Stimulated activated CD4-positive, alpha-beta T cell treated with anti-CD3 and anti-CD28 coated beads, TNF-alpha, amount 100 ng/mL, for 24 hours (primary cell): ENCODE results near the gene SVOPL.

Experiments used
- DNase-seq, 3 experiments: peaks; one replicate each; pipeline ENCODE4 v3.0.0-alpha.2; 2020; ENCODE audit warnings: low read depth in 3 of 3

The SVOPL gene

DNA sequence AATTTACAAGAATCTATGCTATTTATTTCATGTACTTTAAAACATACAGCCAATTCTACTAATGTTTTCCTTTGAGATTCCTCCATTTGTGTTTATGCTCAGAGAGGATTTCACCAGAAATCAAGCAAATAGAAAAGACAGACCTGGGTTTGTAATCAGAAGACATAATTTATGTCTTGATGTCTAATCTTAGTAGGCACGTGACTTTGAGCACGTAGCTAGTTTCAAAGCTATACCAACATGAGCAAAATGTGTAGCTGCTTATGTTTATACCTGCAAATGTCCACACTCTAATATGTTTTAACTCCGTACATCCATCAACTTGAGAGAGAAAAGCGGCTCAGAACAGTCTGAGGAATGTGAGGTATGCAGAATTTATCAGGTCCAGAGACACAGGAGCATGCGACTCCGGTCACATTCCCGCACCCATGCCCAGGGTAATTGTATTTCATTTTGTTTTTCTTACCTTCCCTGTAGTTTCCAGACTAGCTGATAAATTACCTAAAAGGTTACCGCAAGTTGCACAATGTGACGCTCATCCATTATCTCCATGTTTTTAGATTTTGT lies 40.0 kb downstream of the SVOPL start:
- DNase-seq: no peak

DNA sequence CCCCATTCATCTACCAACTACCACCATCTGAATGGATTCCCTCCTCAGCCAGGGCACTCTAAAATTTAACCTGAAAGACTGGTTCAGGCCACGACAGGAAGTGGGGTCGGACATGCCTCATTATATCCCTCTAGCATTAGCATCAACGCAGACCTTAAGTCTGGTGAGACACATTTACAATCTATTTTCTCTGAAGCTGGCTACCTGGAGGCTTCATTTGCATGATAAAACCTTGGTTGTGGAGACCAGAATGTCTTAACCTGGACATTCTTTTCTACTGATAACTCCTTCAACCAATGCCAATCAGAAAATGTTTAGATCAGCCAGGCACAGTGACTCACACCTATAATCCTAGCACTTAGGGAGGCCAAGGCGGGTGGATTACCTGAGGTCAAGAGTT lies 42.3 kb downstream of the SVOPL start:
- DNase-seq: no peak

DNA sequence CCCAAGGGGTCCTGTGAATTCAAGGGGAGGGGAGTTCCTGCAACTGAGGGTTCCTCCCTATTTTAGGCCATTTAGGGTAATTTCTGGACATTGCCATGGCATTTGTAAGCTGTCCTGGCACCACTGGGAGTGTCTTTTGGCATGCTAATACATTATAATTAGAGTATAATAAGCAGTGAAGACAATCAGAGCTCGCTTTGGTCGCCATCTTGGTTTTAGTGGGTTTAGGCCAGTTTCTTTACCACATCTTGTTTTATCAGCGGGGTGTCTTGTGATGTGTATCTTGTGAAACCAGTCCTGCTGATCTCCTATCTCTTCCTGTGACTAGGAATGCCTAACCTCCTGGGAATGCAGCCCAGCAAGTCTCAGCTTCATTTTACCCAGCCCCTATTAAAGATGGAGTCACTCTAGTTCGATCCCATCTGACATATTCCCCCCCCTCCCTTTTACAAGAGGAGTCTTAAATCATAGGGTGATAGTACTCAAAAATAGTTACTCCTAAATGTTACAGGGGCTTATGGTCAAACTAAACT lies 43.2 kb downstream of the SVOPL start:
- no peak for DNase-seq

DNA sequence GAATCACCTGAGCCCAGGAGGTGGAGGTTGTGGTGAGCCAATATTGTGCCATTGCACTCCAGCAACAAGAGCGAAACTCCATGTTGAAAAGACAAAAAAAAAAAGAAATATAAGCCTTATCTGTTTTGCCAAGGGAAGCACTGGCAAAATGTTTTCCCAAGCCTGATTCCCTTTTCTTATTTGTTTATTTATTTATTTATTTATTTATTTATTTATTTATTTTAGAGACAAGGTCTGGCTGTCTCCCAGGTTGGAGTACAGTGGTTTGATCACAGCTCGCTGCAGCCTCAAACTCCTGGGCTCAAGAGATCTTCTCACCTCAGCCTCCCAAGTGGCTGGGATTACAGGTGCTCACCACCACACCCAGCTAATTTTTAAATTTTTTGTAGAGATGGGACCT lies 44.2 kb downstream of the SVOPL start:
- DNase-seq: no peak

DNA sequence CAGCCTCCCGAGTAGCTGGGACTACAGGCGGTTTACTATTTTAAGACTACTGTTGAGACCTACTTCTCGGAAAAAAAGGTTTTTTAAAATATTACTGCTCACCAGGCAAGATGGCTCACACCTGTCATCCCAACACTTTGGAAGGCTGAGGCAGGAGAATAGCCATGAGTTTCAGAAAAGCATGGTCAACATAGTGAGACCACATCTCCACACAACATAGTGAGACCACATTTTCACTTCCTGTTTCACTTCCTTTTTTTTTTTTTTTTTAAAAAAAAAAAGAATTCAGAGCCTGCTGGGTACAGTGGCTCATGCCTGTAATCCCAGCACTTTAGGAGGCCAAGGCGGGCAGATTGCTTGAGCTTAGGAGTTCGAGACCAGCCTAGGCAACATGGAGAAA lies 46.5 kb downstream of the SVOPL start:
- DNase-seq: no peak

DNA sequence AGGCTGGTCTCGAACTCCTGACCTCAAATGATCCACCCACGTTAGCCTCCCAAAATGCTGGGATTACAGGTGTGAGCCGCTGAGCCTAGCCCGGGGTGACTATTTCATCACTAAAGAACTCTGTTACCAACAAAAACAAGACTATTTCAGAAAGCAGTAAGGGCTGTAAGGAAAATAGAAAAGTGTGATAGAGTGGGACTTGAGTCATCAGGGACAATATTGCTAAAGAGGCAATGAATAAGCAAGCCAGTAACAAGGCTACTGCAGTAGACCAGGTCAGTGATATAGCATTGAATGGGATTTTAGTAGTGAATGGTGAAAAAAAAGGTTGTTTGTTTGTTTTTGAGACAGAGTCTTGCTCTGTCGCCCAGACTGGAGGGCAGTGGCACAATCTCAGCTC lies 51.7 kb downstream of the SVOPL start:
- DNase-seq: no peak

DNA sequence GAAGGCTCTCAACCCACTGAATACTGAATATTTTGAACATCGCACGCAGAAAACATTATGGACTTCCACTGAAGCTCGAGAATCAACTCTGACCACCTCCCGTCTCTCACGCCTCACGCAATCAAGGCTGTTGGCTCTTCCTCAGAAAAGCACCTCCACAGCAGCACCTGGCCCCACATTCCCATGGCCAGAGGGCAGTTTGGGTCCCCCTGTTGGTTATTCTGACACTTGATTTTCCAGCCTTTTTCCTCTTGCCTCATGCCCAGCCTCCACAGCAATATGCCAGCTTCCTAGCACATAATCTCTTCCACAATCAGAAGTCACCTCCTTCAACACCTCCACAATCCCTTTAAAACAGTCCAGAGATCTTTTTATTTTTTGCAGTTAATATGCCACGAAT lies 55.9 kb downstream of the SVOPL start:
- DNase-seq: no peak

DNA sequence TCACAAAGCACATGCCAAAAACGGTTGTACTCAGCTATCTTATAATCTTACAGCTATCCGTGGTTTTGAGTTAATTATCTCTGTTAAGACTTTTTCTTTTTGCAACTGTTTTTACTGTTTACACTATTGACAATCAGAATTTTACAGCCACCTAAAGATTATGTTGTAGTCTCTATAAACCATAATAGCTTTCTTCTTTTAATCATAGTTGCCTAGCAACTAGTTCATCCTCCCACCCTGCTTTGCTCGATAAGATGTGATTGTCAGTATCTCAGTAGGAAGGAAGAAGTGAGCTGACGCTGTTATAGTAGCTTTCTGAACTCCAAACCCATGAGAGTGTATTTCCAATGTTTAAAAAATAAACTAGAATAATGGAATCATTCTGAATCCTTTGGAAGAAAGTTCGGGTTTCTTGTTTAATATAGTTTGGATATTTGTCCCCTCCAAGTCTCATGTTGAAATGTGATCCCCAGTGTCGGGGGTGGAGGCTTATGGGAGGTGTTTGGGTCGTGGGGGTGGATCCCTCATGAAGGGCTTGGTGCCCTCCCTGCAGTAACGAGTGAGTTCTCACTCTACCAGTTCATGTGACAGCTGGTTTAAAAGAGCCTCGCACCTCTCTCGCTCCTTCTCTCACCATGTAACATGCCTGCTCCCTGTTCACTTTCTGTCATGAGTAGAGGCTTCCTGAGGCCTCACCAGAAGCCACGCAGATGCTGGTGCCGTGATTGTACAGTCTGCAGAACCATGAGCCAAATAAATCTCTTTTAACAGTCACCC lies 68.1 kb downstream of the SVOPL start:
- no peak for DNase-seq

DNA sequence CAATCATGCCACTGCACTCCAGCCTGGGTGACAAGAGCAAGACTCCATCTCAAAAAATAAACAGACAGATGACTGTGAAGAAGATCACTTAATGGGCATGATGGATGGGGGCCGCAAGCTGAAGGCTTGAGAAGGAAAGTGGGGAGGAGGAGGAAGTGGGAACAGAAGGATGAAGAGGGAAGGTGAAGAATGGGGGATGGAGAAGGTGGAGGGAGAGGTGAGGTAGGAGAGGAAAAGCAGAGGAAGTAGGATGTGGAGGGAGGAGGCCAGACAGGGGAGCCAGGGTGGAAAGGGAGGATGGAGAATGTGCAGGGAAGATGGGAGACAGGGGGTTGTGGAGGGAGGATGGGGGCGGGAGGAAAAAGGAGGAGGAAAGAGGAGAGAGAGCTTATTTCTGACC lies 68.8 kb downstream of the SVOPL start:
- DNase-seq: no peak

DNA sequence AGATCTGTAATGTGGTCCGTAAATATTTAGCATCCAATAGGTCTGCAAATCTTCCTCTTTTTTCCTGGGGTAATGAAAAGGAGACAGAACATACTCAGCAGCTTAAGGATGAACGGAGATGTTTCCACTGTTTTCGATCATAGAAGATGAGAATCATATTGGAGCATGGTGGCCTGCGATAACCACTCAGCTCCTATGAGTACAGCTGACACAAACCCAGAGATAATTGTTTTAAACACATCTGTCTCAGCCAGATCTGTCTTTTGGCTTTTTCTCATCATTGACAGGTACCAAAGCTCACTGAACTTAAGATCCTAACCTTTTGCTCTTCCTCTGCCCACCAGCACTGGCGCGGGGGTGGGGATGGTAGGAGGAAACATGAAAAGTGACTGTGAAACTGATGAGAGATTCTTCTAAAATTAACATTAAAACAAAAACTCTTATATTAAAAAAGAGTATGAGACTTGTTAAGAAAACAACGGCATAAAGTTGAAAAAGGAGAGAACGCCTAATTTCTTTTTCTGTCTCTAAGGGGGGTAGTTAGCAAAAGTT lies 71.0 kb downstream of the SVOPL start:
- no peak for DNase-seq

DNA sequence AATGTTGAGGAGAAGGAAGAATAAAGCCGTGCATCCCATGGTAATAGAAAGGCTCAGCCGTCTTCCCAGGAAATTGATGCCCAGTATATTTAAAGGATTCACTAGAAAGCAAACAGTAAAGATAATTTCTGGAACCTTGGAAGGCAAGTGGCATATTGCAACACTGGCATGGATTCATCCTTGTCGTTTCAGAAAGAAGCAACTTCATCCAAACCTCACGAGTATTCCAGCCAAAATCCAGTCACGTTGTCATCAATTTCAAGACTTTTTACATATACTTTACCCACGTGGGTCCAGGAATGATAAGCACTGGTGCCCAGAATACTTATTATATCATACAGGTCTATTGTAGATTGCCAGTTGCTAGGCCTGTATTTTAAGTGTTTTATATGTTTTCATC lies 73.8 kb downstream of the SVOPL start:
- no peak for DNase-seq

DNA sequence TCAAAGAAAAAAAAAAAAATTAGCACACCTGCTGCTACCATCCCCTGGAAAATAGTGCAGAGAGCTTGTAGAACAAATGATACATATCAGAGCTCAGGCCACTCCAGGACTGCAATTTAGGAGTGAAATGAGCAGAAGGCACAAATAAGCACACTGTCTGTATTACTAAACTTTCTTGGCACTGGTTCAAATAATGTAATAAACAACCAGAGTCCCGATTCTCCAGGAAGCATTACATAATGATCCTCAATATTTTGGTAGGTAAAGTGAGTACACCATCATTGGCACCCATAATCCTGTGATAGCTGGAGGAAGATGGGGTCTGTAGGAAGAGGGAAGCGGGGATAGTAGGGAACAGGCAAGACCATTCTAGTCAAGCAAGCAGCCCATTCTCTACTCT lies 74.3 kb downstream of the SVOPL start:
- no peak for DNase-seq

DNA sequence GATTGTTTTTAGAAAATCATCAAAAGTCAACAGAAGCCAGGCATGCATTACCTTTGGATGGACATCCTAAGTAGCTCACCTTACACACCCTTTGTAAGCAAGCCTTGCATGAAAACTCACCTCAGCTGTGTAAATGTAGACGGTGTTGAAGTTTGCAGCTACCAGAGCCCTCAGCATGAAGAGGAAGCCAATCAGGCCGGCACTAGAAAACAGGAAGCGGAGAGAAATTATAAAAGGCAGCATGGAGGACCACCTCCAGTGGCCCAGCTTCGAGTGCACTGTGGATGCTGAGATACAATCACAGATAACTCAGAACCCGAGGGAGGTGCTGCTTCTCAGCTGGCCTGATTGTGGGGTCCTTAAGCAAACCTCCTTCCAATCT lies 75.3 kb downstream of the SVOPL start:
- DNase-seq: no peak

DNA sequence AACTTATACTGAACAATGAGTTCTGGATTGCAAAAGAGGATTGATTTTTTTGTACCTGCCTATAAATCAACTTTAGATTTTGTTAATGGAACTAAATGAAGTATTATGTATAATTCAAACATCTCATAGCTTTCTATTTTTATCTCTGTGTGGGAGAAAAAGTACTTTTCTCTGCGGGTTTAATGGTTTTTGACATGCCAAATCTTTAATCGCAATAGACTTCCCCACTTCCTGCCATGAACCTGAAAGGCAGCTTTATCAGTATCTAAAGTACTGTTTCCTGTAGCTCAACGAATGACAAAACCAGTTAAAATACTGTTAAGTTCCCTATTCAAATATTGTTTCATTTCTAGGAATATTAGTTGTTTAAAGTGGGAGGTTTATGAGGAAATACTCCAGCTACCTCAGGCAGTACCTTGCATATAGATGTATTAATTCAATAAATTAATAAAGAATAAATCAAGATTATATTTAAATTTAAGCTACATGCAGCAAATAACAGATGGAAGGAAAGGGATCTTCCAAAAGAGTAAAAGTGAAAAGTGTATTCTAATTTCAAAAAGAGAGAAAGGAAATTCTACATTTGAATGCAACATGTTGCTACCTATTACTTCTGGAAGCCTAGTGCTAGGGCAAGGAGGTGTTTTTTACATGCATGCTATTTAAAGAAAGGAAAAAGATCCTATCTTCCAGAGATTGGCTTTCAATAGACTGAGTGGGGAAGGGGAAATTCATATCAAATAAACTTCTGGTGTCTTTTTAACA lies 75.9 kb downstream of the SVOPL start:
- DNase-seq: no peak

DNA sequence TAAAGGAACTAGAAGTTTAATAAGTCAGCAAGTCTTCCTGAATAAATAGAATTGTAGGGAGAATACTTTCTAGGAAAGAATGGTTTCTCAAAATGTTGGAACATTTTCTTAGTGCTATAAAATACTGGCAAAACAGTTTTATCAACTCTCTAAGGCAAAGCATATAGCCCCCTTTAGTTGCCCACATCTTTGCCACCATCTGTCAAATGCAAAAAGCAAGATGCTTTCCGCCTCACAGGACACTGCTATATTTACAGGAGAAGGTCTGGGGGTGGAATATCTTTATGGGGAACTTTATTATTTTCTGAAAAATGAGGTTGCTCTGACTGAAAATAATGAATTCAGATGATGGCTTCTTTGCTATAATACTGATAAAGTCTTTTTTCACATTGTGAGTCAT lies 78.3 kb downstream of the SVOPL start:
- no peak for DNase-seq

DNA sequence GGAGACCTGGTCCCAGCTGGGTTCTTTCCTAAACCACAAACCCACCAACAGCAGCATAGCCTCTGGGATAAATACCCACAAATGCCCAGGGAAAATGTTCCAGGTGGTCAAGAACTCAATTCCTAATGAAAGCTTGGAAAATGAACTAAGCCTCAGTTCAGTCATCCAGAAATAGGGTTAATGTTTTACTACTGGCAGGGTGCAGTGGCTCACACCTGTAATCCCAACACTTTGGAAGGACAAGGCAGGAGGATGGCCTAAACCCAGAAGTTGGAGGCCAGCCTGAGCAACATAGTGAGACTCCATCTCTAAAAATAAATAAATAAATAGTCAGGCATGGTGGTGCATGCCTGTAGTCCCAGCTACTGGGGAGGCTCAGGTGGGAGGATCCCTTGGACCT lies 82.2 kb downstream of the SVOPL start:
- DNase-seq: no peak

DNA sequence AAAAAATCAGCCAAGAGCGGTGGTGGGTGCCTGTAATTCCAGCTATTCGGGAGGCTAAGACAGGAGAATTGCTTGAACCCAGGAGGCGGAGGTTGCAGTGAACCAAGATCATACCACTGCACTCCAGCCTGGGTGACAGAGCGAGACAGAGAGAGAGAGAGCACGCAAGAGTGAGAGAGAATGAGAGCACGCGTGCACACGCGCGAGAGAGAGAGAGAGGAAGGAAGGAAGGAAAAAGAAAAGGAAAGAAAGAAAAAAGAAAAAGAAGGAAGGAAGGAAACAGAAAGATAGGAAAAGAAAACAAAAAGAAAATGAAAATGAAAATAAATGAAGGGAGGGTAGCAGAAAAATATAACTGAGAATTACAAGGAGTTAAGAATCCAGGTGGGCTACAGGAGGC lies 82.7 kb downstream of the SVOPL start:
- DNase-seq: no peak

DNA sequence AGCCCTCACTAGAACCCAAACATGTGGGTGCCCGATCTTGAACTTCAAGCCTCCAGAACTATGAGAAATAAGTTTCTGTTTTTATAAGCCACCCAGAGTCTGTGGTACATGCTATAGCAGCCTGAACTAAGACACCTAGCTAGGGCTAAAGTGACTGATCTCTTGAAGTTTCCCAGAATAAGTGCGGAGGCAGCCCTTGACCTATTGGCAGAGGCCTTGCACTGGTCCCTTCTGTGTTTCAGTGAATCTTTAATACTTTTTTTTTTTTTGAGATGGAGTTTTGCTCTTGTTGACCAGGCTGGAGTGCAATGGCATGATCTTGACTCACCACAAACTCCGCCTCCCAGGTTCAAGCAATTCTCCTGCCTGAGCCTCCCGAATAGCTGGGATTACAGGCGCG lies 85.1 kb downstream of the SVOPL start:
- no peak for DNase-seq

DNA sequence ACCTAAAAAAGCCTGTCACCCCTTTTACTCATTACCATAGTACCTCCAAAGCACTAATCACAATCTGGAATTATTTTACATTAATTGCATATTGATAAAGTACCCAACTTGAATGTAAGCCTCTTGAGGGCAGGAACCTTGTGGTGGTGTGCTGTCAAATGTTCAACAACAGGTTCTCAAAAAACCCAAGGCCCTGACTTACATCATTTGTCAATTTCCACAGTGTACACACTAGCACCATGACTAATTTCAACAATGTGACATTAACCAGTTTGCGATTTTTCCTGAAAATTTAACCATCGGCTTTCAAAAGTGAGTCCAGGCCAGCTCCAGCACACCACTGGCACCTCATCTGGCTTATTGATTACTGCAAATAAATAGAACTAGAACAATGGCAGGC lies 87.5 kb downstream of the SVOPL start:
- DNase-seq: no peak

DNA sequence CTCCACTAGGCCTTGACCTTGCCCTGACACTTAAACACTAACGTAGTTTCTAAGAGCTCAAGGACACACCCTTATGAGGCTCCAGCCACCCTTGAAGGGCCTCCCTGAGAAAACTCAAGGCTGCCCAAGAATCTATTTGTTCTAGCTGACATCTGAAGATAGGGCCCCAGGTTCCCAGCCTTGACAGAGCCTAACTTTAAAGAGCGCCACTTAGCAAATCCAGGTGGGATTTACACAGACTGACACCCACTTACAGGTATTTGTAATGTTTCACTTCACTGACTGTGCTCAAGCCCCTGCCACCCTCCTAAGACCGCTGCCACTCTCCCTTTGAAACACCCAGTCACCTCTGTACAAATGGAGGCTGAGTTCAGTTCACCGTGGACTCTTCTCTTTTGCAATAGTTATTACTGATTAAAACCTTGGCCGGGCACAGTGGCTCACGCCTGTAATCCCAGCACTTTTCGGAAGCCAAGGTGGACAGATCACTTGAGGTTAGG lies 90.4 kb downstream of the SVOPL start:
- no peak for DNase-seq

DNA sequence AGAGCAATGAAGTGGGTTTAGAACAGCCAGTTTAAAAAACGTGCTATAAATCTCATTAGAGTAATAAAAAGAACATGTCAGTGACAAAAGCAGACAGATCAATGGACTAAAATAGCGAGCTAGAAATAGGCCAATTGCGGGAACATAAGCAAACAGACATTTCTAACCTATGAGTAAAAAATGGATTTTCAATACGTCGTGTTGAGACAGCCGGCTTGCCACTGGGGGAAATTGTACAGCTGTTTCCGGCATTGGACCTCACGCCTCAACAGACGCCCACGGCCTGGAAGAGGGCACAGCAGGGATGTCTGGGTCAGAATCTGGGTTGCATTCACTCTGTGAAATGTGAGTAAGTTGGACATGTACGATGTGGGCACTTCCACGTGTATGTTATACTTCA lies 92.9 kb downstream of the SVOPL start:
- peak in 1 of 3 experiments; percentile 22 for DNase-seq
